ENCODE results near the gene GPR37L1.

DNA sequence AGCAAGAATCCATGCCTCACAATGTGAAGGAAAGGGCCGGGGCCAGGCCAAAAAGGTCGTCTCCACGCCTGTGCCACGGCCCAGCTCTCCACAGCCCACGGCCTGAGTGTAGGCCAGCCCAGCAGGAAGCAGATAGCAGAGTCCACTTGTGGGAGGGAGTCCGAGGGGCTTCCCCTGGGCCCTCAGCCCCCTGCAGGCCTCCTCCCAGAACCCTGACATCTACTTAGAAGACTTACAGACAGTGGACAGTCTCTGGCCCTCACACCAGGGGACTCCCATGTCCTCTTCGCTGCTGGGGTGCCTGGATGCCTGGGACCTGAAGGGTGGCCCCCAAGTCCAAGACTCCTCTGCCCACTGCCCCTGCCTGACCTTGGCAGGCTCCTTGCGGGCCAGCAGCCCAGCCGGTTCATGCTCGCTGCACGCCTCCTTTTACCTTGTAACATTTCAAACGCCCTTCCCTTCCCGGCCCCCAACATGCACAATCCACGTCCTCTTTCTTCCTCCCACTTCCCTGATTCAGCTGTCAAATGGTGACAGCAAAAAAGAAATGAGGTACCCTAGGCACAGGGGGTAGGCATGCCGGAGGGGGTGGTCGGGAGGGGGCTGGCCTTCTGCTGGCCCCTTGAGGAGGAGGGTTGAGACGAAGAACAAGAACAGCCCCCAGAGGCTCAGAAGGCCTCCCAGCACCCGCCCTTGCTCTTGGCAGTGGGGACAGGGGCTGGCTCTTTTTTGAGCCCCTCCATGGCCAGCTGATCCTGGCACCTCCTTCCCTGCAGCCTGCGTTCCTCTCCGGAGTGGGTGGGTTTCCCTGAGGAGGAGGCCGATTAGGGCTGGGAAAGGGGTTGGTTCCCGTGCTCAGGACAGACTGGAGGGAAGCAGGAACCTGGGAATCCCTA lies 38.7 kb downstream of the GPR37L1 start:
- TF ChIP-seq POLR2A (IDR thresholded peaks at IDR 0.05) (no peak), CTCF (IDR thresholded peaks at IDR 0.05) (no peak), POLR2AphosphoS5 (IDR thresholded peaks at IDR 0.05) (no peak)
